K562 (cell line): ENCODE data around the gene UCKL1. TPM values are rescaled to one million over a fixed set of nuclear protein-coding genes. Genes with fewer than 3 reads are reported as not detected.
A peak's percentile ranks its signal among the peaks of the same experiment; 100 is the strongest.

Experiments used
- BRD9 ChIP-seq: fragments of 450-650 bp; IDR thresholded peaks from 2 replicates; pipeline ENCODE4 v1.6.1; 2018; ENCODE audit warnings: low read depth; ENCODE audit not compliant: partially characterized antibody
- E4F1 ChIP-seq: fragments of 250-450 bp; sonication (Bioruptor Pico); IDR thresholded peaks from 2 replicates; pipeline ENCODE4 v1.5.0; 2021; ENCODE audit warnings: mild to moderate bottlenecking, borderline replicate concordance
- ILF3 ChIP-seq: fragments of 450-650 bp; IDR thresholded peaks from 2 replicates; pipeline ENCODE4 v1.6.1; 2018; ENCODE audit warnings: antibody characterized with exemption, mild to moderate bottlenecking, moderate library complexity, borderline replicate concordance
- MNT ChIP-seq, 2 experiments: fragments of 450-650 bp; conservative IDR thresholded peaks; 2 replicates each; pipeline ENCODE4 v1.6.1; 2017; ENCODE audit warnings: mild to moderate bottlenecking in 2 of 2, moderate library complexity in 2 of 2
- MTA3 ChIP-seq: fragments of 450-650 bp; formaldehyde crosslinking; IDR thresholded peaks from 2 replicates; pipeline ENCODE4 v1.6.1; 2017; ENCODE audit warnings: mild to moderate bottlenecking, borderline replicate concordance
- MXI1 ChIP-seq: IDR thresholded peaks from 2 replicates; pipeline ENCODE4 v1.6.1; 2011; ENCODE audit warnings: low read depth, mild to moderate bottlenecking, improper control_type of control experiment, low read length
- PHF8 ChIP-seq: fragments of 200-600 bp; sonication (generic); IDR thresholded peaks from 2 replicates; pipeline ENCODE4 v1.6.1; 2012; ENCODE audit warnings: mixed run types, mild to moderate bottlenecking, inconsistent platforms, low read length, moderate library complexity, borderline replicate concordance
- TAF15 ChIP-seq: fragments of 200-400 bp; formaldehyde crosslinking; IDR thresholded peaks from 2 replicates; pipeline ENCODE4 v1.6.1; 2017; ENCODE audit warnings: mild to moderate bottlenecking, low read depth, low read length, moderate library complexity
- THRA ChIP-seq: fragments of 450-650 bp; IDR thresholded peaks from 2 replicates; pipeline ENCODE4 v1.6.1; 2017; ENCODE audit warnings: mild to moderate bottlenecking, moderate library complexity
- TRIM25 ChIP-seq: fragments of 450-650 bp; IDR thresholded peaks from 2 replicates; pipeline ENCODE4 v1.7.0; 2016; ENCODE audit warnings: borderline replicate concordance
- U2AF2 ChIP-seq: fragments of 200-400 bp; formaldehyde crosslinking; optimal IDR thresholded peaks from 2 replicates; pipeline ENCODE3; 2017; ENCODE audit warnings: low read depth, mild to moderate bottlenecking, low read length
- VEZF1 ChIP-seq: fragments of 200-800 bp; sonication (Bioruptor generic); IDR thresholded peaks from 2 replicates; pipeline ENCODE4 v1.6.1; 2017; ENCODE audit warnings: missing genetic modification characterization, missing compliant biosample characterization
- ZNF143 ChIP-seq: sonication (generic); formaldehyde crosslinking; IDR thresholded peaks from 2 replicates; pipeline ENCODE4 v1.9.0; 2022; ENCODE audit warnings: mild to moderate bottlenecking, missing genetic modification reagents
- ZNF253 ChIP-seq: fragments of 250-450 bp; sonication (Bioruptor Pico); conservative IDR thresholded peaks from 2 replicates; pipeline ENCODE4 v1.6.1; 2021; ENCODE audit warnings: mild to moderate bottlenecking
- ZNF395 ChIP-seq: fragments of 200-800 bp; sonication (Bioruptor generic); IDR thresholded peaks from 2 replicates; pipeline ENCODE4 v1.6.1; 2017; ENCODE audit warnings: missing genetic modification characterization, missing compliant biosample characterization
- ZNF696 ChIP-seq: fragments of 250-450 bp; sonication (Bioruptor Pico); conservative IDR thresholded peaks from 2 replicates; pipeline ENCODE4 v1.4.0; 2020; ENCODE audit warnings: mild to moderate bottlenecking, moderate library complexity
- polyA plus RNA-seq, 8 experiments: library from polyadenylated mRNA; depleted of rRNA in 4 of 8; stranded (reverse) in 5 of 8; unstranded in 3 of 8; fragments of >200 nt; fragmentation: Nextera tagmentation in 2 of 8; fragmentation: Illumina TruSeq in 1 of 8; extraction: Ambion mirVana in 2 of 8; extraction: Trizol in 1 of 8; gene quantifications; 2 replicates each; pipeline versions ENCODE4 v1.2.1 to v1.2.3, GENCODE V29; 2011 to 2014; ENCODE audit warnings: inconsistent platforms in 1 of 8, missing spikeins in 1 of 8
- total RNA-seq, 7 experiments: library from RNA; depleted of rRNA in 6 of 7; stranded (reverse); fragments of >200 nt in 6 of 7; fragmentation: Illumina TruSeq in 2 of 7; extraction: Trizol in 2 of 7; gene quantifications; 2 replicates each; pipeline versions ENCODE4 v1.2.1 to v1.2.3, GENCODE V29; 2011 to 2021; ENCODE audit warnings: low replicate concordance in 1 of 7

Gene UCKL1
- total and polyA plus RNA-seq, 9 of the 15 experiments (the other 6 are each of a cell fraction or from before 2014, with no cell fraction given), result 3.1 to 52.8 (median 24.2) TPM

GRCh38 chr20:63895202-63895951 lies 60.8 kb downstream of the UCKL1 start (continued):
- TF ChIP-seq ZNF143 (no peak), PHF8 (peak; percentile 32; the same call in 1 of the 2 replicates), U2AF2 (no peak), MXI1 (no peak), TAF15 (no peak), ZNF395 (peak; percentile 59; the same call in 1 of the 2 replicates), ZNF696 (CRISPR knock-in tag) (no peak), BRD9 (no peak), MNT (conservative IDR thresholded peaks at IDR 0.05) (no peak), THRA (no peak), ILF3 (no peak), TRIM25 (no peak), ZNF253 (no peak), VEZF1 (CRISPR knock-in tag) (peak; percentile 46; the same call in 1 of the 2 replicates), E4F1 (no peak), MTA3 (no peak)
